CD4-positive, alpha-beta T cell treated with Interleukin-6 for 4 hours (primary cell): ENCODE results near the gene PCSK6.
A peak's percentile ranks its signal among the peaks of the same experiment; 100 is the strongest.
"Not testable (repeated sequence)": the region's sequence is repeated elsewhere in the genome, so short reads cannot be mapped to it uniquely, and the experiment has no call there.

Experiments used
- DNase-seq: peaks from one replicate; pipeline ENCODE4 v3.0.0-alpha.2; 2020; ENCODE audit warnings: mixed read lengths

Gene PCSK6

GRCh38 chr15:101303408-101303807 is 186.1 kb downstream of the PCSK6 start:
- no peak for DNase-seq

GRCh38 chr15:101296418-101297405 is 192.8 kb downstream of the PCSK6 start:
- no peak for DNase-seq

- no peak for DNase-seq
Observed at GRCh38 chr15:101295607-101296161, 193.8 kb downstream of the PCSK6 start.

GRCh38 chr15:101294731-101295606 is 194.5 kb downstream of the PCSK6 start, which contains the start of gene SNRPA1:
SNRPA1 (minus strand) TSS chr15:101295248; CDS start chr15:101295178, 70 bp downstream.
- DNase-seq: peak; percentile 98

- no peak for DNase-seq
Observed at GRCh38 chr15:101293122-101293521, 196.4 kb downstream of the PCSK6 start.

- DNase-seq: peak; percentile 19
Observed at GRCh38 chr15:101288905-101289513, 200.5 kb downstream of the PCSK6 start.

GRCh38 chr15:101287342-101287741 is 202.2 kb downstream of the PCSK6 start:
- not testable (repeated sequence) for DNase-seq

- no peak for DNase-seq
Observed at GRCh38 chr15:101286471-101287114, 202.9 kb downstream of the PCSK6 start.

- no peak for DNase-seq
Observed at GRCh38 chr15:101283931-101284330, 205.6 kb downstream of the PCSK6 start.

GRCh38 chr15:101280007-101280406 is 209.5 kb downstream of the PCSK6 start:
- DNase-seq: no peak

- DNase-seq: no peak
Observed at GRCh38 chr15:101277943-101278564, 211.5 kb downstream of the PCSK6 start.

GRCh38 chr15:101277038-101277822 is 212.3 kb downstream of the PCSK6 start, which contains the start of gene SELENOS:
SELENOS (minus strand) TSS chr15:101277485; CDS start chr15:101277417, 68 bp downstream.
- peak; percentile 92 for DNase-seq

GRCh38 chr15:101276501-101277037 is 212.9 kb downstream of the PCSK6 start:
- DNase-seq: no peak

GRCh38 chr15:101275018-101275417 is 214.5 kb downstream of the PCSK6 start:
- DNase-seq: no peak

- DNase-seq: no peak
Observed at GRCh38 chr15:101273534-101273933, 216.0 kb downstream of the PCSK6 start.

GRCh38 chr15:101272584-101272983 is 216.9 kb downstream of the PCSK6 start:
- DNase-seq: no peak

GRCh38 chr15:101269479-101270223 is 219.9 kb downstream of the PCSK6 start:
- no peak for DNase-seq

- no peak for DNase-seq
Observed at GRCh38 chr15:101267320-101268104, 222.0 kb downstream of the PCSK6 start.

GRCh38 chr15:101266787-101267186 is 222.7 kb downstream of the PCSK6 start:
- no peak for DNase-seq
